Measurements from ENCODE around the gene SH3BGRL.
"Not testable (repeated sequence)": the region's sequence is repeated elsewhere in the genome, so short reads cannot be mapped to it uniquely, and the experiment has no call there.

The SH3BGRL gene

GRCh38 chrX:81259714-81260395, 58.0 kb downstream of the SH3BGRL start:
- DNase-seq: no peak

- DNase-seq: no peak
Measured at GRCh38 chrX:81261576-81261975, 59.7 kb downstream of the SH3BGRL start.

DNA sequence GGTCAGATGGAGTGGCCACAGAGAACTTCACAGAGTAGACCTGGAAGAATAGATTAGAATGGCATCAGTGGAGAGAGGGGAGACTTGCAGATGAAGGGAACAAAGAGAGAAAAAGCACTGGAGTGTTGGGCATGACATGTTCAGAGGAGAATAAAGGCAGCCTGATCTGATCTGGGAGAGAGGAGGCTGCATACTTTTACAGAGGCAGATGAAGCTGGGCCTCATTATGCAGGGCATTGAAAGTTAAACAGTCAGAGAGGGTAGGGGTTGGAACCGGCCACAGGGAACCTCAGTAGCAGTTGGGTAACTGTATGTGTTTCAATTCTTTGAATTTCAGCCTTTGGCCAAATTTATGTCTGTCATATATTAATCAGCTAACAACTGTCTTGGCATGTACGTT, 61.2 kb downstream of the SH3BGRL start:
- DNase-seq: no peak

- no peak for DNase-seq
Measured at GRCh38 chrX:81278616-81279015, 76.7 kb downstream of the SH3BGRL start.

DNA sequence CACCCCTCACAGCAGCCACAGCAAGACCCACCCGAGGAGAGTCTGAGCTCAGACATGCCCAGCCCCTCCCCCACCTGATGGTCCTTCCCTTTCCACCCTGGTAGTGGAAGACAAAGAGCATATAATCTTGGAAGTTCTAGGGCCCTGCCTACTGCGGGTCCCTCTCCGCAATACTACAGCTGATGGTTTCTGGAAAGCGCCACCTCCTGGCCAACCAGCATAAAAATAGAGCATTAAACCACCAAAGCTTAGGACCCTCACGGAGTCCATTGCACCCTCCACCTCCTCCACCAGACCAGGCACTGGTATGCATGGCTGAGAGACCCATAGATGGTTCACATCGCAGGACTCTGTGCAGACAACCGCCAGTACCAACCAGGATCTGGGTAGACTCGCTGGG, 78.2 kb downstream of the SH3BGRL start:
- no peak for DNase-seq

DNA sequence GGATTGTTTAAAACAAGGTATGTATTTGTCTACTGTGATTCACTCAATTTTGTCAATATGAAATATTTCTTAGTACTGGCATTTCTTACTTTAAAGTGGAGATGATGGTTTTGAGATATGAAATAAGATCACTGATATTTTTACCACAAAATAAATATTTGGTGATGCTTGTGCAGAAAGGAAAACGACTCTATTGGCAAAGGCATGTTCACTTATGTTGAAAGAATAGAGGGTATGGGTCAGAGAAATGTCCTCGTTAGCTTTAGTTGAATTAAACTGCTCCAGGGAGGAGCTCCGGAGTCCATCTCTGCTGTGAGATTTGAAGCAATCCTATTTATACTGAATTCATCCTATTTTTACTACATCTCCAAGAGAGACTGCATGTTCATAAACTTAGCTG, 84.2 kb downstream of the SH3BGRL start:
- no peak for DNase-seq

GRCh38 chrX:81286608-81287007, 84.7 kb downstream of the SH3BGRL start:
- no peak for DNase-seq

GRCh38 chrX:81291996-81292395, 90.1 kb downstream of the SH3BGRL start:
- no peak for DNase-seq

- DNase-seq: no peak
Measured at GRCh38 chrX:81294101-81294500, 92.2 kb downstream of the SH3BGRL start.

- DNase-seq: no peak
Measured at GRCh38 chrX:81301877-81302276, 100.0 kb downstream of the SH3BGRL start.

DNA sequence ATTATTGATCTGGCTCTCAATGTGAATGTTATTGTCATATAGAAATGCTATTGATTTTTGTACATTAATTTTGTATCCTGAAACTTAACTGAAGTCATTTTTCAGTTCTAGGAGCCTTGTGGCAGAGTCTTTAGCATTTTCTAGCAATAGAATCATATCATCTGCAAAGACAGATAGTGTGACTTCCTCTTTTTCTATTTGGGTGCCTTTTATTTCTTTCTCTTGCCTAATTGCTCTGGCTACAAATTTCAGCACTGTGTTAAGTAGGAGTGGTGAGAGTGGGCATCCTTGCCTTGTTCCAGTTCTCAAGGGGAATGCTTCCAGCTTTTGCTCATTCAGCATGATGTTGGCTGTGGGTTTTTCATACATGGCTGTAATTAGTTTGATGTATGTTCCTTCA, 102.7 kb downstream of the SH3BGRL start:
- DNase-seq: no peak

DNA sequence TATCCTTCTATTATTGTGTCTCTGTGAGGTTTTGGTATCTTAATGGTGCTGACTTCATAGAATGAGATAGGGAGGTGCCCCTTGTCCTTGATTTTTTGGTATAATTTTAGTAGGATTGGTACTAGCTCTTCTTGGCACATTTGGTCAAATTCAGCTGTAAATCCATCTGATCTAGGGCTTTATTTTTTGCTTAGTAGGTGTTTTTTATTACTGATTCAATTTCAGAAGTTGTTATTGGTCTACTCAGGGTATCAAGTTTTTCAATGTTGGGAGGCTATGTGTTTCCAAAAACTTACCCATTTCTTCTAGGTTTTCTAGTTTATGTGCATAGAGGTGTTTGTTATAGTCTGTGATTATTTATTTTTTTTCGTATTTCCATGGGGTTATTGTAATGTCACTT, 103.3 kb downstream of the SH3BGRL start:
- DNase-seq: no peak

GRCh38 chrX:81308086-81308829, 106.4 kb downstream of the SH3BGRL start:
- DNase-seq: no peak

DNA sequence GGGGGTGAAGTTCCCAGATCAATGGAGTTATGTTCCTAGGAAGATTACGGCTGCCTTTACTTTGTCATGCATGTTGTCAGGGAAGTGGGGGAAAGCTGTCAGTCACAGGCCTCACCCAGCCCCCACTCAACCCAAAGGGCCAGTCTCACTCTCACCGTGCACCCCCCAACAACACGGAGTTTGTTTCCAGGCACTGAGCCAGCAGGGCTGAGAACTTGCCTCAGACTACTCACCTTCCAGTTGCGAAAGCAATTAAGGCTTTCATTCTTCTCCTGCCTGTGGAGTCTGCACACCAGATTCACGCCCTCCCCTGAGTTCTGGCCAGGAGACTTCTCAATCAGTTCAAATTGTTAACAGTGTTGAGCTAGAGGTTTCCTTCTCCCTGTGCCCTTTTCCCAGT, 114.3 kb downstream of the SH3BGRL start:
- no peak for DNase-seq

- not testable (repeated sequence) for DNase-seq
Measured at GRCh38 chrX:81331653-81332052, 129.8 kb downstream of the SH3BGRL start.

DNA sequence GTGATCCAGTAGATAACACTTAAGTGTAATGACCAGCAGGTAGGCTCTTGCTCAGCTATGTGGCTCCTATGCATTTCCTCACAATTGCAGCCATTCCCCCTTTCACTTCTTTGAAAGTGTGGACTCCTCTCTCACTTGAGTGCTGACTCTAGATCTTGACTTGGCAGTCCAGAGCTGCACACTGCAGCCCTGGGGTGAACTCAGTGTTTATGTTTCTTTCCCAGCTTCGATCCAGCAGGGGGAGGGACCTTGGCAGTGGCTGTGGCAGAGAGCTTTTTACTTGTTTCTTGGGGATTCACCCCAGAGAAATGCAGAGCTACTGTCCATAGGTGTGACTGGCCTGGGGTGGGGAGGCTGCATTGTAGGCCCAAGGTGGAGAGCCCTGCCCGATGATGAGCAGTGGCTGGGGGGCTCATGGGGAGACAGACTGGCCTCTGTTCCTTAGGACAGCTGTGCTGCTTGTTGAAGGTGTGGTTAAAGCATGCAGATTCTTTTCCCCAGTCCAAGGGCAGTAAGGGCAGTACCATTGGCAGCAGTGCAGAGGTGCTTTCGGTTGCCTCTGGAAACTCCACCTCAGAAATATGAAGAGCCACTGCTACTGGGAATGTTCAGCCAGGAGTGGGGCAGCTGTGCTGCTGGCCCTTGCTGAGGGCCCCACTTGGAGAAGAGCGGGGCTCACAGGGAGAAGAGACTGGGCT, 134.7 kb downstream of the SH3BGRL start:
- DNase-seq: no peak

DNA sequence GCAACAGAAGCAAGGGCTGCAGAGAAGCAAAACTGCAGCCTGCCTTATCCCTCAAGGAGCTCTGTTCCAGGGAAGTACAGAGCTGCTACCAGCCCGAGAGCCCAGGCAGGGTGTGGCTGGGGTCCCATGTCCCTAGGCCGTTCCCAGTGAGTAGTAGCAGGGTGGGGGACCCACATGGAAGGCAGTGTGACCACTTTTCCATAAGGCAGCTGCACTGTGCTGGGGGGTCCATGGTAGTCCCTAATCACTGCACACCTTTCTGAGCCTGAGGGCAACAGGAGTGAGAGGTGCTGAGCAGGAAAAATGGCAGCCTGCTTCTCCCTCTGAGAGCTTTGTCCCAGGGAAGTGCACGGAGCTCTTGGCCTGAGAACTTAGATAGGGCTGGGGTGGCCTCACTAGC, 135.9 kb downstream of the SH3BGRL start:
- no peak for DNase-seq

GRCh38 chrX:81338924-81339323, 137.0 kb downstream of the SH3BGRL start:
- DNase-seq: no peak

DNA sequence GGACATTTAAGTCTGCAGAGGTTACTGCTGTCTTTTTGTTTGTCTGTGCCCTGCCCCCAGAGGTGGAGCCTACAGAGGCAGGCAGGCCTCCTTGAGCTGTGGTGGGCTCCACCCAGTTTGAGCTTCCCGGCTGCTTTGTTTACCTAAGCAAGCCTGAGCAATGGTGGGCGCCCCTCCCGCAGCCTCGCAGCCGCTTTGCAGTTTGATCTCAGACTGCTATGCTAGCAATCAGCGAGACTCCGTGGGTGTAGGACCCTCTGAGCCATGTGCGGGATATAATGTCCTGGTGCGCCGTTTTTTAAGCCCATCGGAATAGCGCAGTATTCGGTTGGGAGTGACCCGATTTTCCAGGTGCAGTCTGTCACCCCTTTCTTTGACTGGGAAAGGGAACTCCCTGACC, 143.4 kb downstream of the SH3BGRL start:
- DNase-seq: not testable (repeated sequence)
